ENCODE data around the gene KCTD7.
"Not testable (repeated sequence)": the region's sequence is repeated elsewhere in the genome, so short reads cannot be mapped to it uniquely, and the experiment has no call there.

DNA sequence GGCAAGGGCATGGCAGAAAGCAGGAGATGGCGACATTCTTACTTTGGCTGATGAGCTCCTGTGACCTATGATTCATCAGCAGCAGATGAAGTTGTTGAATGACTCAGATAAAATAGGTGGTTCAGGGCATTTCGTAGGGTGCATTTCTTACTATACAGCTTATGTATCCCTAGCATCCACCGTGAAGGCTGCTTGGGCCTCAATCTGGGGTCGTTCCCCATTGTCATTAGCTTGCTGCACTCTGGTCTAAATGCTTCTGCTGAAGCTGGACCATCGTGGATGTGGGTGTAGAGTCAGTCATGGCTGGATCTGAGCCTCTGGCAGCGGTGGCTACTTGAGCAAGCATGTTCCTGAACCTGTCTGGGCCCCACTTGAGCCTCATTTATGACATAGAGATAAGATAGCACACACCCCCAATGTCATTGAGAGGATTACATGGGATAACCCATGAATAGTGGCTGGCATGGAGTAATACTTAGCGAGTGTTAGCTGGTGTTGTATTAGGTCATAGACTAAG is 44.5 kb downstream of the KCTD7 start:
- not testable (repeated sequence) for TF ChIP-seq CTCF, POLR2A (IDR thresholded peaks at IDR 0.05)

Measured in gastroesophageal sphincter (tissue), 3 donors.